Ascending aorta (tissue), 2 donors: ENCODE results near the gene NF1. TPM values are rescaled to one million over a fixed set of nuclear protein-coding genes. Genes with fewer than 3 reads are reported as not detected.
"Not testable (repeated sequence)": the region's sequence is repeated elsewhere in the genome, so short reads cannot be mapped to it uniquely, and the experiment has no call there.

Experiments
- DNase-seq, 2 donors: peaks; one replicate each; pipeline ENCODE4 v3.0.0-alpha.2; 2019; ENCODE audit warnings: low spot score in 2 of 2
- H3K27ac ChIP-seq, 2 donors: fragments of 200-600 bp; sonication (generic); one replicate each; pipeline ENCODE4 v1.5.1; 2016 to 2017; ENCODE audit warnings: mild to moderate bottlenecking in 1 of 2
- H3K27me3 ChIP-seq: fragments of 200-600 bp; sonication (generic); one replicate; pipeline ENCODE4 v1.5.1; 2017
- H3K36me3 ChIP-seq, 2 donors: fragments of 200-600 bp; sonication (generic); one replicate each; pipeline ENCODE4 v1.5.1; 2016
- H3K4me1 ChIP-seq, 2 donors: fragments of 200-600 bp; sonication (generic); one replicate each; pipeline ENCODE4 v1.5.1; 2016 to 2017; ENCODE audit warnings: mild to moderate bottlenecking in 1 of 2
- H3K4me3 ChIP-seq, 2 donors: fragments of 200-600 bp; sonication (generic); one replicate each; pipeline ENCODE4 v1.5.1; 2016 to 2017; ENCODE audit warnings: mild to moderate bottlenecking in 1 of 2
- H3K9me3 ChIP-seq, 2 donors: fragments of 200-600 bp; sonication (generic); one replicate each; pipeline ENCODE4 v1.5.1; 2016
- intact Hi-C: fragments of 100-400 bp; cut with DNase I; formaldehyde crosslinking; loops from one replicate; pipeline ENCODE4 v1.15.1; 2023
- total RNA-seq: library from RNA; depleted of rRNA; stranded (reverse); fragments of >200 nt; gene quantifications from one replicate; pipeline ENCODE4 v1.1.0, GENCODE V29; 2016
- TF ChIP-seq, protein P1 (sequence below), 3 experiments: fragments of 200-600 bp in 2 of 3; fragments of 450-650 bp in 1 of 3; sonication (generic) in 2 of 3; IDR thresholded peaks; one replicate each; pipeline ENCODE4 v1.5.1; 2016 to 2019; ENCODE audit warnings: antibody characterized with exemption in 3 of 3, mild to moderate bottlenecking in 1 of 3, moderate library complexity in 1 of 3

The NF1 gene
- total RNA-seq, 1 donor from 2014 or later: 25.0 TPM

- Histone ChIP-seq H3K36me3 (peaks cover 3 to 20% of the 10 kb centered on the region in 2 donors), H3K27me3 (no peaks in the 10 kb centered on the region), H3K9me3 (no peaks in the 10 kb centered on the region), H3K4me1 (no peaks in the 10 kb centered on the region), H3K4me3 (no peak overlapping the region), H3K27ac (no peak overlapping the region)
- TF ChIP-seq, protein P1, sequence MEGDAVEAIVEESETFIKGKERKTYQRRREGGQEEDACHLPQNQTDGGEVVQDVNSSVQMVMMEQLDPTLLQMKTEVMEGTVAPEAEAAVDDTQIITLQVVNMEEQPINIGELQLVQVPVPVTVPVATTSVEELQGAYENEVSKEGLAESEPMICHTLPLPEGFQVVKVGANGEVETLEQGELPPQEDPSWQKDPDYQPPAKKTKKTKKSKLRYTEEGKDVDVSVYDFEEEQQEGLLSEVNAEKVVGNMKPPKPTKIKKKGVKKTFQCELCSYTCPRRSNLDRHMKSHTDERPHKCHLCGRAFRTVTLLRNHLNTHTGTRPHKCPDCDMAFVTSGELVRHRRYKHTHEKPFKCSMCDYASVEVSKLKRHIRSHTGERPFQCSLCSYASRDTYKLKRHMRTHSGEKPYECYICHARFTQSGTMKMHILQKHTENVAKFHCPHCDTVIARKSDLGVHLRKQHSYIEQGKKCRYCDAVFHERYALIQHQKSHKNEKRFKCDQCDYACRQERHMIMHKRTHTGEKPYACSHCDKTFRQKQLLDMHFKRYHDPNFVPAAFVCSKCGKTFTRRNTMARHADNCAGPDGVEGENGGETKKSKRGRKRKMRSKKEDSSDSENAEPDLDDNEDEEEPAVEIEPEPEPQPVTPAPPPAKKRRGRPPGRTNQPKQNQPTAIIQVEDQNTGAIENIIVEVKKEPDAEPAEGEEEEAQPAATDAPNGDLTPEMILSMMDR (IDR thresholded peaks at IDR 0.05): no peak
- no peak for DNase-seq
- intact Hi-C loops: no loop called here
Observed at GRCh38 chr17:31378638-31379037, 283.9 kb downstream of the NF1 start.

GRCh38 chr17:31379597-31380205, 284.9 kb downstream of the NF1 start:
- no peak for DNase-seq
- intact Hi-C loops: no loop called here
- no peak overlapping the region for H3K27ac ChIP-seq
- peaks cover 3 to 11% of the 10 kb centered on the region in 2 donors for H3K36me3 ChIP-seq
- H3K9me3 ChIP-seq: no peaks in the 10 kb centered on the region
- H3K4me1 ChIP-seq: no peaks in the 10 kb centered on the region
- H3K4me3 ChIP-seq: no peak overlapping the region
- no peaks in the 10 kb centered on the region for H3K27me3 ChIP-seq
- TF ChIP-seq, protein P1 (IDR thresholded peaks at IDR 0.05): no peak

- Histone ChIP-seq H3K4me1 (no peaks in the 10 kb centered on the region), H3K36me3 (peaks cover 3 to 11% of the 10 kb centered on the region in 2 donors), H3K4me3 (no peak overlapping the region), H3K27ac (no peak overlapping the region), H3K27me3 (no peaks in the 10 kb centered on the region), H3K9me3 (no peaks in the 10 kb centered on the region)
- no peak for DNase-seq
- TF ChIP-seq, protein P1 (IDR thresholded peaks at IDR 0.05): no peak
- intact Hi-C loops: no loop called here
Observed at GRCh38 chr17:31381165-31381668, 286.4 kb downstream of the NF1 start.

DNA sequence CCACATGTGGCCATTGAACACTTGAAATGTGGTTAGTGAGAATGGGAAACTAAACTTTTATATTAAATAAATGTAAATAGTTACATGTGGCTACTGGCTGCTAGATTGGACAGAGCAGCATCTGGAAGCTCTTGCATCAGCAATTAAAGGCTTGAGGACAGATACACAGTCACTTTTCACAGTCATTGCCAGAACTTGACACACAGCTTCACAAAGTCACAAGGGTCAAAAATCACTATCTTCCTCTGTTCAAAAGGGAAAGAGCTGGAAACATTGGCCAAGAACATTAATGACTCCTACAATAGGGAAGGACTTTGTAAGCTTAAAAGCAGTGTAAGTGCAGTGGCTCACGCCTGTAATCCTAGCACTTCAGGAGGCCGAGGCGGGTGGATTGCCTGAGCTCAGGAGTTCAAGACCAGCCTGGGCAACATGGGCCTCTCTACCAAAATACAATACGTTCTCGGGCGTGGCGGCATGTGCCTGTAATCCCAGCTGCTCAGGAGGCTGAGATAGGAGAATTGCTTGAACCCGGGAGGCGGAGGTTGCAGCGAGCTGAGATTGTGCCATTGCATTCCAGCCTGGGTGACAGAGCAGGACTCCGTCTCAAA, 288.0 kb downstream of the NF1 start:
- H3K27me3 ChIP-seq, intact Hi-C loops, H3K9me3 ChIP-seq, DNase-seq, H3K4me1 ChIP-seq, H3K27ac ChIP-seq, H3K4me3 ChIP-seq: not testable (repeated sequence)
- H3K36me3 ChIP-seq: peaks cover 0 to 11% of the 10 kb centered on the region in 2 donors

GRCh38 chr17:31383488-31383887, 288.7 kb downstream of the NF1 start:
- H3K4me3 ChIP-seq, H3K27ac ChIP-seq, intact Hi-C loops, H3K9me3 ChIP-seq, H3K4me1 ChIP-seq, DNase-seq, H3K27me3 ChIP-seq: not testable (repeated sequence)
- peaks cover 0 to 11% of the 10 kb centered on the region in 2 donors for H3K36me3 ChIP-seq

DNA sequence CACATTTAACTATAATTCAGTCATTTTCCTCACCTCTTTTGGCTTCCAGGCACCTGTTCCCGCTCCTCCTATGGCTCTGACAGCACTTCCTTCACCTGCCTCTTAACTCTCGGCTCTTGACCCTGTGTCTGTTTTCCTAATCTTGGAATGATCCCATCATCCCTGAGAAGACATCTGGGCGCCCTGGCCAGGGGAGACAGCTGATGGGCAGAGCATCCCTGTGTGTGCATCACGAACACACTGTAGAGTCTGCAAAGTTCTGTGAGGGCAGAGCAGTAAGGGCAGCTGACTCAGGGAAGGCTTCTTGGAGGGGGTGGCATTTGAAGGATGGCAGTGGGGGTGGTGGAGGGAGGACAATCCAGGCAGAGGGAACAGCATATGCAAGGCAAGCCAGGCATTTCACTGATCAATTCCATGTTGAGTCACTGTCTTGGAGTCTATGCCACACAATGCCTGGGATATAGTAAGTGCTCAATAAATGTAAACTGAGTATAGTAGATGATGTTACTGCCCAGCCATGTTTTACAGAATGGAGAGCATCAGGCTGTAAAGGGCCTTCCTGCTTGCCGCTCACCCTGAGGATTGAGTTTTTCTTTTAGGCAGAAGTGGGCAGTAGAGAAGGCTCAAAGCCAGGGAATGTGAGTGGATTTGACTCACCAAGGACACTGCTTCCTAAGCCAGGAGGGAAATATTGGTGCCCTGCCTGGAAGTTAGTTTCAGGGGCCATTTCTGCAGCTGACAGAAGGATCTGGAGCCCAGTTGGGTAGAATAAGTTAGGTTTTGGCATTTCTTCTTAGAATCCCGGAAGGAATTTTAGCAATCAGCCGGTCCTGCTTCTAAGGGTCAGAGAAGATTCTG, 290.9 kb downstream of the NF1 start:
- no peaks in the 10 kb centered on the region for H3K27me3 ChIP-seq
- H3K9me3 ChIP-seq: no peaks in the 10 kb centered on the region
- H3K4me1 ChIP-seq: no peaks in the 10 kb centered on the region
- H3K4me3 ChIP-seq: no peak overlapping the region
- intact Hi-C loops: no loop called here
- TF ChIP-seq, protein P1 (IDR thresholded peaks at IDR 0.05): no peak
- H3K27ac ChIP-seq: no peak overlapping the region
- peaks cover 0 to 11% of the 10 kb centered on the region in 2 donors for H3K36me3 ChIP-seq
- no peak for DNase-seq
